Pancreas (tissue), 10 donors: ENCODE data around the gene DAD1. TPM values are rescaled to one million over a fixed set of nuclear protein-coding genes. Genes with fewer than 3 reads are reported as not detected.
"Not testable (repeated sequence)": the region's sequence is repeated elsewhere in the genome, so short reads cannot be mapped to it uniquely, and the experiment has no call there.

ENCODE experiments used
- ATAC-seq, 4 donors: fragments of 200-7000 bp; cut with Tn5 transposase; one replicate each; pipeline versions ENCODE4 v1.8.0 to v1.9.1; 2020; ENCODE audit warnings: mild to moderate bottlenecking in 4 of 4, moderate library complexity in 4 of 4
- DNase-seq, 6 donors: peaks; one replicate each; pipeline ENCODE4 v3.0.0-alpha.2; 2020
- FAIRE-seq: peaks from 2 replicates; lab custom pipeline; 2012; peaks lifted over from hg19 to GRCh38; lab: Jason Lieb, UNC
- H3K27ac ChIP-seq, 4 donors: fragments of 200-600 bp; sonication (generic); 1 replicate in 3 of 4; 2 replicates in 1 of 4; pipeline versions ENCODE4 v1.5.0 to v1.8.0; 2020
- H3K27me3 ChIP-seq, 4 donors: fragments of 200-600 bp; one replicate each; pipeline ENCODE4 v1.8.0; 2021
- H3K36me3 ChIP-seq, 3 donors: fragments of 200-600 bp; sonication (generic) in 1 of 3; one replicate each; pipeline versions ENCODE4 v1.5.0 to v1.8.0; 2020 to 2021
- H3K4me1 ChIP-seq, 3 donors: fragments of 200-600 bp; one replicate each; pipeline ENCODE4 v1.8.0; 2021
- H3K4me3 ChIP-seq, 4 donors: fragments of 200-600 bp; sonication (generic) in 2 of 4; one replicate each; pipeline versions ENCODE4 v1.5.0 to v1.8.0; 2020 to 2021
- H3K9me3 ChIP-seq, 4 donors: fragments of 200-600 bp; one replicate each; pipeline ENCODE4 v1.8.0; 2021
- CTCF ChIP-seq, 4 donors: fragments of 200-600 bp; sonication (generic) in 3 of 4; IDR thresholded peaks; one replicate each; pipeline versions ENCODE4 v1.5.0 to v1.8.0; 2021; ENCODE audit warnings: antibody characterized with exemption in 4 of 4
- WGBS, 2 donors: extraction: QIAGEN DNeasy Blood & Tissue Kit; methylation state at CpG; one replicate each; pipeline ENCODE4 v1.1.7; 2013; 5-methylcytosine and 5-hydroxymethylcytosine counted together
- intact Hi-C, 3 donors: fragments of 100-400 bp; cut with DNase I; formaldehyde crosslinking; loops; one replicate each; pipeline versions ENCODE4 v1.11.1 to v1.14.2; 2022
- polyA plus RNA-seq, 2 donors: library from polyadenylated mRNA; stranded (reverse); fragments of 200-250 nt; gene quantifications; one replicate each; pipeline ENCODE4 v1.2.3, GENCODE V29; 2013
- total RNA-seq, 6 donors: library from RNA; stranded (reverse); fragmentation: NEBNext Ultra II Directional in 4 of 6; extraction: Animal tissue kit (Norgen Biotek cat#: 25700) in 4 of 6; gene quantifications; one replicate each; pipeline versions ENCODE4 v1.2.1 to v1.2.4, GENCODE V29; 2021 to 2023
- donor health status: healthy with polysubstance abuse.
- donor health status: DM: no; HTN: no; CAD: no; lungs with moderate emphysema.
- donor health status: DM: no; HTN: no; CAD: no.
- donor health status: control.
- donor health status: control.
- donor health status: Bipolar disorder and iron deficiency.
- donor health status: DM: yes; HTN: yes; CAD: no.
- donor health status: DM: no; HTN: no; CAD: no.
- donor health status: DM: no; HTN: no; CAD: no.
- donor health status: DM: yes; HTN: yes; CAD: no.

Gene DAD1
- 100 to 1,000 TPM in 1 of 6 donors, 10 to 100 TPM in 5; 63.3 to 119 (median 85.2) TPM for total RNA-seq
- 100 to 1,000 TPM in 1 of 2 donors, 10 to 100 TPM in 1; 58.2 to 178 TPM for polyA plus RNA-seq

- 0% methylated on average over 44 of the region's 44 CpGs for WGBS, 2 donors
- Histone ChIP-seq H3K9me3 (no peaks in the 10 kb centered on the region), H3K27me3 (no peaks in the 10 kb centered on the region), H3K4me3 (peak within 1 kb of the TSS; percentile 41 to 71 (median 66)), H3K36me3 (no peaks in the 10 kb centered on the region), H3K4me1 (peaks cover 25 to 39% (median 26%) of the 10 kb centered on the region in 3 donors), H3K27ac (peak within 1 kb of the TSS; percentile 76 to 99 (median 98))
- peak; percentile 98 to 100 (median 100) for DNase-seq
- intact Hi-C loops: no loop called here
- ATAC-seq: peak; percentile 96 to 99 (median 97)
- peak; percentile 92 for FAIRE-seq
- no peak for TF ChIP-seq CTCF (IDR thresholded peaks at IDR 0.05)
Measured at GRCh38 chr14:22589096-22589839, at the start of gene DAD1. Gene DAD1, minus strand, starts transcription at chr14:22589224. Its CDS starts 67 bp downstream, at chr14:22589157.

GRCh38 chr14:22635980-22636379 lies 47.0 kb upstream of the DAD1 start:
- DNase-seq, intact Hi-C loops, H3K4me1 ChIP-seq, ATAC-seq, H3K4me3 ChIP-seq, H3K27me3 ChIP-seq, FAIRE-seq, H3K27ac ChIP-seq, H3K9me3 ChIP-seq, H3K36me3 ChIP-seq: not testable (repeated sequence)
- 33 to 77% methylated on average over 1 of the region's 1 CpG for WGBS, 2 donors

- no peaks in the 10 kb centered on the region for H3K27me3 ChIP-seq
- no peaks in the 10 kb centered on the region for H3K36me3 ChIP-seq
- ATAC-seq (no peak), FAIRE-seq (no peak), DNase-seq (no peak)
- no peak overlapping the region for H3K4me3 ChIP-seq
- no peaks in the 10 kb centered on the region for H3K9me3 ChIP-seq
- H3K27ac ChIP-seq: no peak overlapping the region
- no peak for TF ChIP-seq CTCF (IDR thresholded peaks at IDR 0.05)
- intact Hi-C loops: no loop called here
- WGBS, 2 donors: 78 to 83% methylated on average over 8 of the region's 8 CpGs
- no peaks in the 10 kb centered on the region for H3K4me1 ChIP-seq
Measured at GRCh38 chr14:22634233-22634900, 45.3 kb upstream of the DAD1 start.

- ATAC-seq: no peak
- H3K4me1 ChIP-seq: no peaks in the 10 kb centered on the region
- FAIRE-seq: no peak
- intact Hi-C loops: no loop called here
- no peak overlapping the region for H3K4me3 ChIP-seq
- H3K27ac ChIP-seq: no peak overlapping the region
- 83 to 91% methylated on average over 2 of the region's 2 CpGs for WGBS, 2 donors
- no peaks in the 10 kb centered on the region for H3K9me3 ChIP-seq
- no peaks in the 10 kb centered on the region for H3K36me3 ChIP-seq
- DNase-seq: no peak
- TF ChIP-seq CTCF (IDR thresholded peaks at IDR 0.05): no peak
- H3K27me3 ChIP-seq: no peaks in the 10 kb centered on the region
Measured at GRCh38 chr14:22630486-22630885, 41.5 kb upstream of the DAD1 start.

DNA sequence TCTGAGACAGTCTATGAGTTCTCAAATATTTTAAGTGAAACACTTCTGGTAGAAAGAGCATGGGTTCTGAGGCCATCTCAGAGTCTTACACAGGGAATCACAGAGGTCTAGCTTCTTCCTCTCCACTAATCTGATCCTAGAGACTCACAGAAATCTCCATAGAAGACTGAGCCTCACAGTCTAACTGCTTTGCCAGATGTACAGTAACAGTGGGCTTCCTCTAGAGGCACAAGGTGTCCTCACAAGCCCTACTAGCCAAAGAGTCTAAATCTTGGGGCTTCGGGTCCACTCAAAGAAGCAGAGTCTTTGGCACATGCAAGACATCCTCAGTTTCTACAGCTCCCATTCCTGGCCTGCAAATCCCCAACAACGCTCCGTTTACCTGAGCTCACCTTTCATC lies 41.0 kb upstream of the DAD1 start:
- ATAC-seq (no peak), FAIRE-seq (no peak), DNase-seq (no peak)
- TF ChIP-seq CTCF (IDR thresholded peaks at IDR 0.05): no peak
- intact Hi-C loops: no loop called here
- 92 to 99% methylated on average over 3 of the region's 3 CpGs for WGBS, 2 donors
- no peaks in the 10 kb centered on the region for H3K9me3 ChIP-seq
- H3K27me3 ChIP-seq: no peaks in the 10 kb centered on the region
- no peaks in the 10 kb centered on the region for H3K4me1 ChIP-seq
- H3K27ac ChIP-seq: no peak overlapping the region
- H3K36me3 ChIP-seq: no peaks in the 10 kb centered on the region
- no peak overlapping the region for H3K4me3 ChIP-seq
